GM19455 (cell line): Measurements from ENCODE around the gene MND1.
"Not testable (repeated sequence)": the region's sequence is repeated elsewhere in the genome, so short reads cannot be mapped to it uniquely, and the experiment has no call there.

ENCODE experiments used
- ATAC-seq: cut with Tn5 transposase; IDR thresholded peaks from one replicate; pipeline ENCODE4 v1.9.1; 2021; ENCODE audit not compliant: unreplicated experiment

The MND1 gene

GRCh38 chr4:153398713-153399112, 54.2 kb downstream of the MND1 start:
- no peak for ATAC-seq

- no peak for ATAC-seq
Measured at GRCh38 chr4:153399358-153399757, 54.9 kb downstream of the MND1 start.

- no peak for ATAC-seq
Measured at GRCh38 chr4:153401501-153401900, 57.0 kb downstream of the MND1 start.

- no peak for ATAC-seq
Measured at GRCh38 chr4:153402366-153402765, 57.9 kb downstream of the MND1 start.

GRCh38 chr4:153403726-153404125, 59.2 kb downstream of the MND1 start:
- no peak for ATAC-seq

DNA sequence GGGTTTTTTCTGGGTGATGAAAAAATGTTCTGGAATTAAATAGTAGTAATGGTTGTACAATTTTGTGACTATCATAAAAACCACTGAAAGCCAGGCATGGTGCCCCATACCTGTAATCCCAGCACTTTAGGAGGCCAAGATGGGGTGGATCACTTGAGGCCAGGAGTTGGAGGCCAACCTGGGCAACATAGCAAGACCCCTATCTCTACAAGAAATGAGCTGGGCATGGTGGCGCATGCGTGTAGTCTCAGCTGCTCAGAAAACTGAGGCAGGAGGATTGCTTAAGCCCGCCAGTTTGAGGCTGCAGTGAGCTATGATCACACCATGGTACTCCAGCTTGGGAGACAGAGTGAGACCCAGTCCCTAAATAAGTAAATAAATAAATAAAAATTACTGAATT, 63.4 kb downstream of the MND1 start:
- ATAC-seq, result no peak

DNA sequence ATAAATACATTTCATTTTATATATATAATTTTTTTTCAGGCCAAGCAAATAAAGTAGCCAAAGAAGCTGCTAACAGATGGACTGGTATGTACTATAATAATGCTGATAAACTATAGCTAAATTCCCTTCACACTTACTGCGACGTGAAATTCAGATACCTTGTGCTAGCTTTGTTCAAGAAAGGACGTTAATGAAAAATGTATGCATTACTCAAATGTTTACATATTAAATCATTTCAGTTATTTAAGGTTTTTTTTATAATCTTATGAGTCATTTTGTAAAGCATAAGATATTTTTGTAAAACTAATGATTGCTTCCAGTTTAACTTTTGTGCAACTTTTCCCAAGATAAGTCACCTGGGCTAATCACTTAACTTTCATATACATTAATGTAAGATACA, 64.4 kb downstream of the MND1 start:
- no peak for ATAC-seq

- no peak for ATAC-seq
Measured at GRCh38 chr4:153409412-153409811, 64.9 kb downstream of the MND1 start.

- no peak for ATAC-seq
Measured at GRCh38 chr4:153409924-153410501, 65.5 kb downstream of the MND1 start.

GRCh38 chr4:153413842-153414241, 69.4 kb downstream of the MND1 start:
- no peak for ATAC-seq

- ATAC-seq, result not testable (repeated sequence)
Measured at GRCh38 chr4:153416456-153416855, 72.0 kb downstream of the MND1 start.

DNA sequence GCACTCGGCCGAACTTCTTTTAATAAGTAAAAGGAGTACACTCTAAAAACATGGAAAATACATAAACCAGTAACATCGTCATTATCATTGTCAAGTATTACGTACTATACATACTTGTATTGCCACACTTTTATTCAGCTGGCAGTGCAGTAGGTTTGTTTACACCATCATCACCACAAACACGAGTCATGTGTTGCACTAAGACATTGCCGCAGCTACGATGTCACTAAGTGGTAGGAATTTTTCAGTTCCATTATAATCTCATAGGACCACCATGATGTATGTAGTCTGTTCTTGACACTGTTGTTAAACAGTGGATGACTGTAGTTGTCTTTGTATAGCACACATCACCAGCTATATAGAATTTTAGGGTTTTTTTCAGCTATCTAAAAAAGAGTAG, 73.6 kb downstream of the MND1 start:
- ATAC-seq, result no peak

DNA sequence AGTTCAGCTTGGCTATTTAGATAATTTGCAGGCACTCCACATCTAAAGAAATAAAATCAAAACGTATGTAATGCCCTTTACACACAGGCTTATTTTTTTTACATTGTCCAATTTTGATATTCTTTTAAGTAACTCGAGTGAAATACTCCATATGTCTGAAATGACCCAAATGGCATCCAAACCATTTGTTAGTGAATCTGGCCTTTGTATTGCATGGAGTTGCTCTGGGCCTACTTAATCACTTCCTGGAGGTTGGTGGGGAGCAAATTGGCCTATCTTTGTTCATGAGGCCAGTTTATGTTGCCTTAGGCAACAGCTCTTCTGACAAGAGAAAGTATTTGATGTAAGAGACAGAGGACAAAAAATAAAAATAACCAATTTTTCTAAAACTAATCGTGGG, 74.1 kb downstream of the MND1 start:
- no peak for ATAC-seq

- ATAC-seq, result no peak
Measured at GRCh38 chr4:153419029-153419428, 74.5 kb downstream of the MND1 start.

DNA sequence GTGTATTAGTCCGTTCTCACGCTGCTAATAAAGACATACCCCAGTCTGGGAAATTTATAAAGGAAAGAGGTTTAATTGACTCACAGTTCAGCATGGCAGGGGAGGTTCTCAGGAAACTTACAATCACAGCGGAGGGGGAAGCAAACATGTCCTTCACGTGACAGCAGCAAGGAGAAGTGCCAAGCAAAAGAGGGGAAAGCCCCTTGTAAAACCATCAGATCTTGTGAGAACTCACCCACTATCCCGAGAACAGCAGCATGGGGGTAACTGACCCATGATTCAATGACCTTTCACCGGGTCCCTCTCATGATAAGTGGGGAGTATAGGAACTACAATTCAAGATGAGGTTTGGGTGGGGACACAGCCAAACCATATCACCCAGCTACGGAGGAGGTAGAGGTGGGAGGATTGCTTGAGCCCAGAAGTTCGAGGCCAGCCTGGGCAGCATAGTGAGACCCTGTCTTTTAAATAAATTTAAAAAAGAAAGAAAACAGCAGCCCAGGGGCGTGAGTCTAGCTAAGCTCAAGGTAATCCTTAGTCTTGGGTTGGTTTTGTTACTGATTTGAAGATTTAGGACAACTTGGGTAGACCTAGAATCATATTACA, 75.3 kb downstream of the MND1 start:
- ATAC-seq, result no peak

DNA sequence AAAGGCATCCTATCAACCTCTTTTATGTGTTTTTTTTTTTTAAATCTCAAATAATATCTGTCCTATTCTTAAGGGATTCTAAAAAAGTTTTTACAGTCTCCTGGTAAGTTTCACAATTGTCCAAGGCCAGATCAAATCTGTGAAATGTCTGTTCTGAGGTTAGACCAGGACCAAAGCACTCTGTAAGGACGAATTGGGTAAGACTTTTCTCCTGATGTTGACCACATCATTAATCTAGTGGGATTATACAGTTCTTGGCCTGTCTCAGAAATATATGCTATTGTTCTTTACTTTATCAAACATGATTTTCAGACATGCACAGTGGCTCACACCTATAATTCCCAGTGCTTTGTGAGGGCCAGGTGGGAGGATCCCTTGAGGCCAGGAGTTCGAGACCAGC, 75.9 kb downstream of the MND1 start:
- no peak for ATAC-seq

- peak; percentile 61 for ATAC-seq
Measured at GRCh38 chr4:153421941-153422340, 77.5 kb downstream of the MND1 start.

DNA sequence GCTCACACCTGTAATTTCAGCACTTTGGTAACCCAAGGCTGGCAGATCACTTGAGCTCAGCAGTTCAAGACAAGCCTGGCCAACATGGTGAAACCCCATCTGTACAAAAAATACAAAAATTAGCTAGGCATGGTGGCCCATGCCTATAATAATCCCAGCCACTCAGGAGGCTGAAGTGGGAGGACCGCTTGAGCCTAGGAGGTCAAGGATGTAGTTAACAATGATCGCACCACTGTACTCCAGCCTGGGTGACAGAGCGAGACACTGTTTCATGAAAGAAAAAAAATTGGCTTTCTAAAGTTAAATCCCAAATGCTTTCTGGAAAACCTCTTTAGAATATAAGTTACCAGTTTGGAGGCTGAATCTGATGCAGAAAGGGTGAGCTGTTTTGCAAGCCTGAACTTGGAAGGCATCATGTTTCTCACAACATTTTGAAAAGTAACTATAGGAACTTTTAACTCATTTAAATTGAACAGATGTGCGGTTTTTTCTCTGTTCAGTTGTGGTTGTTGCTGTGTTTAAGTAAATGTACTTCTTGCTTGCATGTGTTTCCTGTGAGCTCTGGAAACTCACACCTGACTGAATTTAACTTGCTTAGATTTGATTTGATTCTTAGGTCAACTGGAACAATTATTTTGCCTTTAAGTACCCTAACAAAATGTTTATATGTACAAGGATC, 81.9 kb downstream of the MND1 start:
- no peak for ATAC-seq

- no peak for ATAC-seq
Measured at GRCh38 chr4:153427363-153428071, 83.0 kb downstream of the MND1 start.

GRCh38 chr4:153428941-153429475, 84.5 kb downstream of the MND1 start:
- no peak for ATAC-seq

GRCh38 chr4:153432965-153433753, 88.7 kb downstream of the MND1 start:
- peak; percentile 96 for ATAC-seq
